WI38 (cell line): ENCODE measurements around the gene NAT16.
A peak's percentile ranks its signal among the peaks of the same experiment; 100 is the strongest.
"Not testable (repeated sequence)": the region's sequence is repeated elsewhere in the genome, so short reads cannot be mapped to it uniquely, and the experiment has no call there.

Experiments
- H3K4me3 ChIP-seq: 2 replicates; pipeline ENCODE4 v1.5.1; 2011; ENCODE audit warnings: low read depth, mild to moderate bottlenecking, control low read depth, low read length
- TF ChIP-seq, protein P1 (sequence below): IDR thresholded peaks from 2 replicates; pipeline ENCODE4 v1.5.1; 2012; ENCODE audit warnings: low read depth, mild to moderate bottlenecking, control low read depth, low read length

NAT16 gene

GRCh38 chr7:101137651-101138212, 42.4 kb downstream of the NAT16 start:
- TF ChIP-seq, protein P1, sequence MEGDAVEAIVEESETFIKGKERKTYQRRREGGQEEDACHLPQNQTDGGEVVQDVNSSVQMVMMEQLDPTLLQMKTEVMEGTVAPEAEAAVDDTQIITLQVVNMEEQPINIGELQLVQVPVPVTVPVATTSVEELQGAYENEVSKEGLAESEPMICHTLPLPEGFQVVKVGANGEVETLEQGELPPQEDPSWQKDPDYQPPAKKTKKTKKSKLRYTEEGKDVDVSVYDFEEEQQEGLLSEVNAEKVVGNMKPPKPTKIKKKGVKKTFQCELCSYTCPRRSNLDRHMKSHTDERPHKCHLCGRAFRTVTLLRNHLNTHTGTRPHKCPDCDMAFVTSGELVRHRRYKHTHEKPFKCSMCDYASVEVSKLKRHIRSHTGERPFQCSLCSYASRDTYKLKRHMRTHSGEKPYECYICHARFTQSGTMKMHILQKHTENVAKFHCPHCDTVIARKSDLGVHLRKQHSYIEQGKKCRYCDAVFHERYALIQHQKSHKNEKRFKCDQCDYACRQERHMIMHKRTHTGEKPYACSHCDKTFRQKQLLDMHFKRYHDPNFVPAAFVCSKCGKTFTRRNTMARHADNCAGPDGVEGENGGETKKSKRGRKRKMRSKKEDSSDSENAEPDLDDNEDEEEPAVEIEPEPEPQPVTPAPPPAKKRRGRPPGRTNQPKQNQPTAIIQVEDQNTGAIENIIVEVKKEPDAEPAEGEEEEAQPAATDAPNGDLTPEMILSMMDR = no peak
- H3K4me3 ChIP-seq = no peak overlapping the region

DNA sequence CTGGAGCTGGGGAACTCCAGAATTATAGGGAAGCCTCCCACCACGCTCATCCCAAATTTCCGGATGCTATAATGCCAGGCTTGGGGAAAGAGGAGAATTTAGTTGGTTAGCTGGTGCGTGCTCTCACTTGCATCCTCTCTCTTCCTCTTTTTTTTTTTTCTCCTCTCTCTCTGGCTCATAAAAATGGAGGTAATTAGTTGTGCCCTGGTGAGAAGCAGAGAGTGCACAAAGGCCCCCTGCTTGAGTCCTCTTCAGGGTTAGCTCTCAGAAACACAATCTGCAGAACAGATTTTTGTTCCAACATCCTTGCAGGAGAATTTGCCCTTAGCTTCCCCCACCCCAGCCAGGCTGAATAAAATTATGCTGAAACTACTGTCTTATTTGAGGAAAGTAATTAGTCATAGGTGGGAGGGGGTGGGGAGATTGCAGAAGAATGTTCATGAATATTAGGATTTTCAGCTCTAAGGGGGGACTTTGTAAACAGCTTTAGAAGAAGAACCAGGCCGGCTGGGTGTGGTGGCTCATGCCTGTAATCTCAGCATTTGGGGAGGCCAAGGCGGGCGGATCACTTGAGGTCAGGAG, 45.6 kb downstream of the NAT16 start:
- no peak overlapping the region for H3K4me3 ChIP-seq
- TF ChIP-seq, protein P1 = no peak

DNA sequence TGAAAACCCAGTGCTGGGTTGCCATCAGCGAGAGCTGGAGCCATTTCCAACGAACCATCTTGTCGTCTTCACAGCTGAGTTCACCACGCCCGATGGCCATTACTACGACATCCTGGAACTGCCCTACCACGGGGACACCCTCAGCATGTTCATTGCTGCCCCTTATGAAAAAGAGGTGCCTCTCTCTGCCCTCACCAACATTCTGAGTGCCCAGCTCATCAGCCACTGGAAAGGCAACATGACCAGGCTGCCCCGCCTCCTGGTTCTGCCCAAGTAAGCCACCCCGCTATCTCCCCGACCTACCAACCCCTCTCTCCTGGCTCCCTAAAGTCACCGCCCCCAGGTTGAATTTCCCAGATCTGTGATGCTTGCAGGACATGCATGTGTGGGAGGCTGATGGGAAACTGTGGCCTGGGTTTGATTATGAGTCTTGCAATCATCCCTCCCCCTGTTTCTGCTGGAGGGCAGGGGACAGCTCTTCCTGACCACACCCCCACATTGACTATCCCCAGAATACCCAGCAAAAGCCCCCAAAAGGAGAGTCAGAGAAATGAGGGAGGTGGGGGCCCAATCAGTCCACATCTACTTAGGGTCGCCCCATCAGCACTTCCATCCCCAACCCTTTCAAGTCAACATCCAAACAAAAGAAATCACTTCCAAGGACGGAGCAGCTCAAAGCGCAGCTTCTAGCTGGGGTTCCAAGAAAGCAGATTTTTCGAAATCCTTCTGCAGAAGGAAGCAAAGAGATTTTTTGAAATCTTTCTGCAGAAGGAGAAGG, 46.3 kb downstream of the NAT16 start:
- TF ChIP-seq, protein P1 = no peak
- no peak overlapping the region for H3K4me3 ChIP-seq

DNA sequence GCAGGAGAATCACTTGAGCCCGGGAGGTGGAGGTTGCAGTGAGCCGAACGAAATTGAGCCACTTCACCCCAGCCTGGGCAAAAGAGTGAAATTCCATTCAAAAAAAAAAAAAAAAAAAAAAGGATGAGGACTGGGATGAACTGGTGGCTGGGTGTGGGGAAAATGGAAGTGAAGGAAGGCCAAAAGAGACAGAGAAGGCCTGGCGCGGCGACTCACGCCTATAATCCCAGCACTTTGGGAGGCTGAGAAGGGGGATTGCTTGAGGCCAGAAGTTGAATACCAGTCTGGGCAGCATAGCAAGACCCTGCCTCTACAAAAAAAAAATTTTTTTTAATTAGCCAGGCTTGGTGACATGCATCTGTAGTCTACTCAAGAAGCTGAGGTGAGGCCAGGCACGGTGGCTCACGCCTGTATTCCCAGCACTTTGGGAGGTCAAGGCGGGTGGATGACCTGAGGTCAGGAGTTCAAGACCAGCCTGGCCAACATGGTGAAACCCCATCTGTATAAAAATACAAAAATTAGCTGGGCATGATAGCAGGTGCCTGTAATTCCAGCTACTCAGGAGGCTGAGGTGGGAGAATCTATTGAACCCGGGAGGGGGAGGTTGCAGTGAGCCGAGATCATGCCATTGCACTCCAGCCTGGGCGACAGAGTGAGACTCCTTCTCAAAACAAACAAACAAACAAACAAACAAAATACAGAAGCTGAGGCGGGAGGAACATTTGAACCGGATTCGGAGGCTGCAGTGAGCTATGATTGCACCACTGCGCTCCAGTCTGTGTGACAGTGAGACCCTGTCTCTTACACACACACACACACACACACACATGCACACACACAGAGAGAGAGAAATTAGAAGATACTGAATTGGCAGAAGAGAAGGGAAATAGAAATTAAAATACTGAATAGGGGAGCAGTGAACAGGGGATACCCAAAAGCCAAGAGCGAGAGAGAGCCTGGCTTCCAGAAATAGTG, 47.2 kb downstream of the NAT16 start:
- H3K4me3 ChIP-seq = not testable (repeated sequence)

DNA sequence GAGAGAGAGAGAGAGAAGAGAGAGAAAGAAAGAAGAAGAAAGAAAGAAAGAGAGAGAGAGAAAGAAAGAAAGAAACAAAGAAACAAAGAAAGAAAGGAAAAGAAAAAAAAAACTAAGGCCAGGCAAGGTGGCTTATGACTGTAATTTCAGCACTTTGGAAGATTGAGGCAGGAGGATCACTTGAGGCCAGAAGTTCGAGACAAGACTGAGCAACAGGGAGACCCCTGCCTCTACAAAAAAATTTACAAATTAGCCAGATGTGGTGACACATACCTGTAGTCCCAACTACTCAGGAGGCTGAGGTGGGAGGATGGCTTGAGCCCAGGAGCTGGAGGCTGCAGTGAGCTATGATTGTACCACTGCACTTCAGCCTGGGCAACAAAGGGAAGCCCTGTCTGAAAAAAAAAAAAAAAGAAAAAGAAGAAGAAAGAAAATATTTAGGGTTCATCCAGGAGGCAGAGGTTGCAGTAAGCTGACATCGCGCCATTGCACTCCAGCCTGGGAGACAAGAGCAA, 50.4 kb downstream of the NAT16 start:
- TF ChIP-seq, protein P1 = no peak
- H3K4me3 ChIP-seq = no peak overlapping the region

- peak overlapping the region; percentile 95 for H3K4me3 ChIP-seq
- TF ChIP-seq, protein P1 = no peak
Observed at GRCh38 chr7:101128040-101128834, 51.9 kb downstream of the NAT16 start.
